GM19395 (cell line): ENCODE measurements around the gene MDM1.

ENCODE experiments used
- ATAC-seq: cut with Tn5 transposase; IDR thresholded peaks from one replicate; pipeline ENCODE4 v1.9.1; 2021; ENCODE audit warnings: mild to moderate bottlenecking, moderate library complexity; ENCODE audit not compliant: unreplicated experiment

Gene MDM1

DNA sequence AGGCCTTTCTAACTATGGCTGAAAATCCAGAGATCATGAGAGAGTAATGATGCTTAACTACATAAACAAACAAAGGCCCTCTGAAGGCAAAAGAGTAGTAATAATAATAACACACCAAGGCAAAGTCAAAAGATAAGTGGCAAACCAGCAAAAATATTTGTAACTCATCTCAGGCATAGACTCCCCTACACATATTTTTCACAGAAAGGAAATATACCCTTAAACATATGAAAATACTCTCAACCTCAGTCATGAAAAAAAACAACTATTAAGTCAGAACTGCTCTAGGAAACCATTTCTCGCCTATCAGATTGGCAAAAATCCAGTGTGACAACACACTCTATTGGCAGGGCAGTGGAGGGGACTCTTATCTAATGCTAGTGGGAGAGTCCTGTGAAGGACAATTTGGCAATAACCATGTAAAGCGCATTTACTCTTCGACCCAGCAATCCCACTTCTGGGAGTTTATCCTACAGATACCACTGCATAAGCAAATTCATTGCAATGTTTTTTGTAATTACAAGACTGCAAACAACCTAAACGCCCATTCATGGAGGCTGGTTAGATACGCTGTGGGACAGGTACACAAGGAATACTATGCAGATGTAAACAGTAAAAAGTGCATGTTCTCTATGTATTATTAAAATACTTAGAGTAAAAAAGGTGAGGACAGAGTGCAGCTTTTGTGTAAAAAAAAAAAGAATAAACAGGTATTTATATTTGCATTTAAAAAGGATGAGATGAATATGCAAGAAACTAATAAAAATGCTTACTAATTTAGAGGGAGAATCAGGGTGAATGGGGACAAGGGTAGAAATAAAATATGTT, 52.7 kb downstream of the MDM1 start:
- no peak for ATAC-seq

DNA sequence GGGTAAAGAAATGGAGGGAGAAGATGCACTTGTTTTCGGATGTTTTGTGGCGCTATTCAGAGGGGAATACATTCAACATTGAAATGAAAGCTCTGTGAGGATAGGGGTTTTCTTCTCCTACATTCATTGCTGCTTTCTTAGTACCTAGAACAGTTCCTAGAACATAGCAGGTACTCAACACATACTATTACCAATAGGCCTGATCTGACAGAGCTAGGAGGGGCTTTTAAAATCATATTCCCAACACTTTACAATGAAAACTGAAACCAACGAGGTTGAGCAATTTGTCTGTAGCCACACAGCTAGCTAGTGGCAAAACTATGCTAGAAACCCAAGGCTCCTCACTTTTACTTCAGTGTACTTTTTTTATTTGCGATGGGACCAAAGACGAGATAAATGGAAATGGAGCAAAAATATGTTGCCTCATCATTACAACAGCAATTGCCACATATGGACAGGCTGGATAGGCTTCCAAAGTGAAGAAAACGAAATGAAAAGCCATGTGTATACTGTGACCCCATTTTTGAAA, 55.7 kb downstream of the MDM1 start:
- ATAC-seq: no peak

GRCh38 chr12:68272732-68273131, 59.4 kb downstream of the MDM1 start:
- no peak for ATAC-seq

DNA sequence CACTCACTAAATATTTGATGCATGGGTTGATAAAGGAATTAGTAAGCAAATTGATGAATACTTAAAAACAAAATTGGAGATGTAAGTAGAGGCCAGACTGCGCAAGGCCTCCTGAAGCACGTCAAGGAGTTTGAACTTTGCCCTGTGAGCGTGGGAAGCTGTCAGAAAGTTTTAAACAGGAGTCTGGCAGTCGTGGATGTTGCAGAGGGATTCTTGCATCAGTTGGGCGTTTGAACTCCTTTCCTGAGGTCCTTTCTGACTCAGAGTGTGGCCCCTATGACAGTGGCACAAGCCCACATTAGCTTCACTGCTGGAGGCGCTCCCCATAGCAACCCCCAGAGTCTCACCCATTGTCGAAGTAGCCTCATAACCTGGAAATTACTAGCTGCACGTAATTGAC, 60.8 kb downstream of the MDM1 start:
- no peak for ATAC-seq

DNA sequence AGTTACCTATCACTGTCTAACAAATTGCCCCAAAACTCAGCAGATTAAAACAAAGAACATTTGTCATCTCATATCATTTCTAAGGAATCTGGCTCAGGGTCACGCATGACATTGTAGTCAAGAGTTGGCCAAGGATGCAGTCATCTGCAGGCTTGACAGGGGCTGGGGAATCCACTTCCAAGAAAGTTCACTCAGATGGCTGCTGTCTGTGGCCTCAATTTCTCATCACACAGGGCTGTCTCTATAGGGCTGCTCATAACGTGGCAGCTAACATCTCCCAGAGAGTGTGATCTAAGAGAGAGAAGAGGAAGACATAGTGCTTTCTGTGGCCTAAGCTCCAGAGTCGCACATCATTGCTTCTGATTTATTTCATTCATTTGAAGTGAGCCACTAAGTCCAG, 61.8 kb downstream of the MDM1 start:
- no peak for ATAC-seq

GRCh38 chr12:68269779-68270178, 62.4 kb downstream of the MDM1 start:
- ATAC-seq: no peak

DNA sequence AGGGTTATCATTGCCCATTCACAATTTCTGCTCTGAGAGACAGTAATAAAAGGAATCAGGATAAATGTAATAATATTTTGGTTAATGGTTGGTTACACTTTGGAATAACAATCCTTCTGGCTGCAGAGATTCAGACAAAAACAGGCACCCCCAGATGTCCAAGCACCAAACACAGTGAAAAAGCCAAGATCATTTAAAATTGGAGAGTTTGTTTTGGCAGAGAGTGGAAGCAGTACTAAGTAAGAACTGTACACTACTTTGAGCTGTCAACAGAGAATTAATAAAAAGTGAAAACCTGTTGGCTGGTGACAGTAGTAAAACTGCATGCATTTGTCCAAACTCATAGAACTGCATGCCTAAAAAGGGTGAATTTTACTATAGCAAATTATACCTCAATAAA, 63.2 kb downstream of the MDM1 start:
- no peak for ATAC-seq

GRCh38 chr12:68267892-68268396, 64.2 kb downstream of the MDM1 start:
- ATAC-seq: no peak

DNA sequence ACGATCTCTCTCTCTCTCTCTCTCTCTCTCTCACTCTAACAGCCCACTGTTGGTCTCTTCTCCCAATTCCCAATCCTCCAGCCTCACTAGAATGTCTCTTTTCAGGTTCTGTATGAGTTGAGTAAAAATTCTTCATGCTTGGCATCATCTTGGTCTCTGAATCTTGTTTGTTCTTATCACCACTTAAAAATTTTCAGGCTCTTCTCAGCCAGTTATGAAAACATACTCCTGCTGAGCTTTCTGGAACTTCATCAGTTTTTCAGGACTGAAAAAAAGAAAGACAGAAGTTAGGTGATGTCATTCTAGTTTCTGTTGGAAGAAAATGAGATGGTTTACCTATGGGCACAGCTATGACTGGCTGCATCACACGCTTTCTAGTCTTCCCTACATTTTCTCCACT, 67.3 kb downstream of the MDM1 start:
- ATAC-seq: no peak

- no peak for ATAC-seq
Measured at GRCh38 chr12:68264158-68264855, 67.9 kb downstream of the MDM1 start.

- ATAC-seq: no peak
Measured at GRCh38 chr12:68263366-68263765, 68.8 kb downstream of the MDM1 start.

DNA sequence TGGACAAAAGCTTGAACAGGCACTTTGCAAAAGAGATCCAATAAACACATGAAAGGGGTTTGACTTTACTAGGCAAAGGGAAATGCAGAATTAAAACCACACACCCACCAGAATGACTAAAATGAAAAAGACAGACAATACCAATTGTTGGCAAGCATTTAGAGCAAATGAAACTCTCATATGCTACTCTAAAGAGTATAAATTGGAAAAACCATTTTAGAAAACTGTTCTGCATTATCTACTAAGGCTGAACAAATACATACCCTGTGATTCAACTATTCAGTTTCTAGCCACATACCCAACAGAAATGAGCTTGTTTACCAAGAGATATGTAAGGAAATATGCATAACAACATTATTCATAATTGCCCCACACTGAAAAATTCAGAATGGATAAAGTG, 70.3 kb downstream of the MDM1 start:
- ATAC-seq: no peak

- ATAC-seq: no peak
Measured at GRCh38 chr12:68260153-68260552, 72.0 kb downstream of the MDM1 start.

- no peak for ATAC-seq
Measured at GRCh38 chr12:68259318-68259940, 72.7 kb downstream of the MDM1 start.

- no peak for ATAC-seq
Measured at GRCh38 chr12:68253504-68253903, 78.7 kb downstream of the MDM1 start, which contains the start of gene IL22. Gene IL22 (minus strand): TSS chr12:68253604. CDS start chr12:68253448, 156 bp downstream.

DNA sequence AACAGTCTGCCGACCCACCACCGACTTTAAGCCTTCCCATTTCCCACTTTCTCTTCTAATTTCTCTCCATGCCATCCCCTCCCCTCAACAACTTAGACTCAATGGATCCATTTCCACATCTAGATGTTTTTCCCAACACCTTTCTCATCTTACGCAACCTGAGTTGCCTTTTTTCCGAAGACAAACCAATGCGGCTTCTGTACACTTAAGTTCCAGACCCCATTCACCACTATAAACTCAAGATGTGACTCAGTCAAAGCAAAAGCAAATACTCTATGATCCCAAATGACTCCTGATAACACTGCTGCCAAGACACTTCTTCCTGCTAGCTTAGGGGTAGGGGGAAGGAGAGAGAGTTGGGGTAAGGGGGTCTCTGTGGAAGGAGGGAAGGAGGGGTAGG, 80.1 kb downstream of the MDM1 start:
- no peak for ATAC-seq

DNA sequence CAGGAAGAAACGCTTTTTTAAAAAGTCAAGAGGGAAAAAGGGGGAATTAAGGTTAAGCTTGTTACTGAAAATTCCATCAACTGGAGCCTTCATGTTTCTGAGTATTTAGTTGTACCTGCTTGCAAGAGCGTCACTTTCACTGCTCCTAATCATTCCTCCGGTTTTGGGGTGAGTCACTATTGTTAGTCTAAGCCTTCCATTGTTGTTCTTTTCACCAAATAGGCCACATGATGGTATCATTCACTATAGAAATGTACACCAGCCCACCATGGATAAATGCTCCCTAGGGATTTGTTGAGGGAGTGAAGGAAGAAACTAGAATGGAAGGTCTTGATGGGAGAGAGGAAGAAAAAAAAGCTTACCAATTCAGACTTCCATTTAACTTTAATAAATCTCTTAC, 81.7 kb downstream of the MDM1 start:
- no peak for ATAC-seq

DNA sequence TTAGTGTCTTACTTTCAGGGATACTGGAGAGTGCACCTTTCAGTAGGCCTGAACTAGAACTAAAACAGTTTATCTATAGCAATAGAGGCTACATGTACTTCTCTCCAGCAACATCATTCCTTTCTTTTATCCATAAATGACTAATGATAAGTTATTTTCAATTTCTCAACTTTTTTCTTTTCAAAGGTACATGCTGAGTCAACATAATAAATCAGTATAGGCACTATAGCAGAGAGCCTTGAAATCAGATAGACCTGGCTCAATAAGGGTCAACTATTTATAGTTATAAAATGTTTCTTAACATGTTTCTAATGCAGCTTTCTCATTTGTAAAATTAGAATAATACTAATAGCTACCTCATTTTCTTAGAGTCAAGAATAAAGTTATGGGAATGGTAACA, 84.4 kb downstream of the MDM1 start:
- no peak for ATAC-seq

DNA sequence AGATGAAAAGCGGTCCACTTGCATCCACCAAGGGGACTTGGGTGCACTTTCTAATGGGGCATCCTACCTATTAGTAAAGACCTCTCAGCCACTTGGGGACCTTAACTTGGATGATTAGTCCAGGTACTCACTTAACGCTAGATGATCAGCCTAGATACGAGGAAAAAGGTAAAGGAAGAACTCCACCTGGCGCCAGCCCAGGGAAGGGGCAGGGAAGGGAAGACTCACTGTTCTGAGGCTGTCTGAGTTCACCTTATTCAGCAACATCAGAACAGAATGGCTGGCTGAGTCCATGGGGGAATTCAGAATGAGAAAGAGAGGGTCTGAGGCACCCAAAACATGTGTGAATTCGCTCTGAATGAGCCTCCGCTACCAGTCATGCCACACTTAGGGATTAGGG, 85.8 kb downstream of the MDM1 start:
- ATAC-seq: no peak

DNA sequence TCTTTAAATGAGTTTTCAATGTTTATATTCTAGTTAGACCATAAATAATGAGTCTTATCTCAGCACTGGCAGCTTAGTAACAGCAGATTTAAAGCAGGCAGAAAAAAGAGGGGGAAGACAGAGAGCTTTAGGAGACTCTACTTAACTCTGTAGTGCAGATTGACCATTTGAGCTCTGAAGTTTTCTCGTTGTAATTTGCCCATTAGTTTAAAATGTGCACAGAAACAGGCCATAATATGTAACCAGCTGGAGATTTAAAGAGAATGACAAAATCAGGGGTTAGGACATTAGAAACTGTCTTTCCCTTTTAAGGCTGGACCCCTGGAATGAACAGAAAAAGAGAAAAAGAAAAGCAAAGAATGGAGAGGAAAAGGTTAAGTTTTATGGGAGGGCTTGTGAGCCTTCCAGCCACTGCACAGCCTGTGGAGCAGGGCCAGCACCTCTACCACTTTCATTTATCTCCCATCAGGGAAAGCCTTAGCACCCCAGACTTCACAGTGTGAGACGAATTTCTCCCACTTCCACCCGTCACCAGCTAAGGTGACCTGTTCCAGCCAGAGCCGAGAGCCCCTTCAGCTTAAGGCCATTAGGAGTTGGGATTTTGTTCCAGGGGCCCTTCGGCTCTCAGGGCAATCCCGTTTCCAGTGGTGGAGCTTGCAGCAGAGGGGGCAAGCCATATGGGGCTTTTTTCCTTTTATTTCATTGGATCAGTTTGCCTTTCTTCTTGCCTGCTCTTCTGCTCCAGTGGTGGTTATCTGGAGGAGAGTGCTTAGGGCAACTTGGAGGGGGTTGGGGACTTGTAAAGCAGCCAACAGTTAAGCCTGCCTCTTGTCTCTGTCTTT, 86.8 kb downstream of the MDM1 start:
- no peak for ATAC-seq
